H1 (cell line): ENCODE results near the gene C6orf136. TPM values are rescaled to one million over a fixed set of nuclear protein-coding genes. Genes with fewer than 3 reads are reported as not detected.

Source experiments
- ASH2L ChIP-seq: fragments of 200-600, 300-600 bp; sonication (generic); IDR thresholded peaks from one replicate; pipeline ENCODE4 v1.7.1; 2017; ENCODE audit warnings: low read length
- CHD2 ChIP-seq: IDR thresholded peaks from 2 replicates; pipeline ENCODE4 v1.6.1; 2012; ENCODE audit warnings: low read length, improper control_type of control experiment
- CREB1 ChIP-seq: IDR thresholded peaks from 2 replicates; pipeline ENCODE4 v1.6.1; 2012; ENCODE audit warnings: inconsistent platforms
- FOSL1 ChIP-seq: IDR thresholded peaks from 2 replicates; pipeline ENCODE4 v1.6.1; 2011; ENCODE audit warnings: mild to moderate bottlenecking, low read depth, low read length, moderate library complexity; ENCODE audit not compliant: insufficient read depth
- GABPA ChIP-seq: IDR thresholded peaks from 2 replicates; pipeline ENCODE4 v1.6.1; 2011; ENCODE audit warnings: mild to moderate bottlenecking, low read length, moderate library complexity, borderline replicate concordance; ENCODE audit not compliant: insufficient read depth
- GTF2F1 ChIP-seq: IDR thresholded peaks from 2 replicates; pipeline ENCODE4 v1.6.1; 2012; ENCODE audit warnings: low read depth, low read length, improper control_type of control experiment, borderline replicate concordance
- MAFK ChIP-seq: IDR thresholded peaks from 2 replicates; pipeline ENCODE4 v1.6.1; 2012; ENCODE audit warnings: low read depth, mild to moderate bottlenecking, improper control_type of control experiment, low read length
- POLR2A ChIP-seq, 2 experiments: IDR thresholded peaks; 1 replicate in 1 of 2; 2 replicates in 1 of 2; pipeline ENCODE4 v1.6.1; 2011; ENCODE audit warnings: low read depth in 2 of 2, low read length in 2 of 2, mild to moderate bottlenecking in 2 of 2; ENCODE audit errors: control extremely low read depth in 1 of 2
- RAD21 ChIP-seq, 2 experiments: IDR thresholded peaks in 1 of 2; conservative IDR thresholded peaks in 1 of 2; 2 replicates each; pipeline ENCODE4 v1.6.1; 2011; ENCODE audit warnings: low read depth in 2 of 2, low read length in 2 of 2, improper control_type of control experiment in 1 of 2, inconsistent platforms in 1 of 2, mild to moderate bottlenecking in 1 of 2, moderate library complexity in 1 of 2
- SIN3A ChIP-seq, 2 experiments: IDR thresholded peaks in 1 of 2; conservative IDR thresholded peaks in 1 of 2; 2 replicates each; pipeline ENCODE4 v1.6.1; 2011 to 2012; ENCODE audit warnings: low read length in 2 of 2, improper control_type of control experiment in 1 of 2, low read depth in 1 of 2, mild to moderate bottlenecking in 1 of 2
- SIX5 ChIP-seq: IDR thresholded peaks from 2 replicates; pipeline ENCODE4 v1.6.1; 2011; ENCODE audit warnings: mild to moderate bottlenecking, low read depth, low read length
- SRF ChIP-seq: IDR thresholded peaks from 2 replicates; pipeline ENCODE4 v1.6.1; 2011; ENCODE audit warnings: mild to moderate bottlenecking, low read depth, low read length, moderate library complexity
- SUZ12 ChIP-seq: fragments of 200-600 bp; sonication (generic); IDR thresholded peaks from 2 replicates; pipeline ENCODE4 v1.6.1; 2012; ENCODE audit warnings: mild to moderate bottlenecking, inconsistent platforms, low read length, moderate library complexity, mixed read lengths
- TBP ChIP-seq: IDR thresholded peaks from 2 replicates; pipeline ENCODE4 v1.6.1; 2011; ENCODE audit warnings: low read depth, low read length, improper control_type of control experiment
- TEAD4 ChIP-seq: IDR thresholded peaks from 2 replicates; pipeline ENCODE4 v1.6.1; 2012; ENCODE audit warnings: low read depth, low read length, inconsistent platforms, mixed read lengths
- polyA plus RNA-seq, 7 experiments: library from polyadenylated mRNA; depleted of rRNA in 3 of 7; stranded (reverse) in 5 of 7; unstranded in 2 of 7; fragments of >200 nt in 5 of 7; fragments of 200-250 nt in 2 of 7; gene quantifications; 1 replicate in 5 of 7; 2 replicates in 1 of 7; 4 replicates in 1 of 7; pipeline versions ENCODE4 v1.2.1 to v1.2.3, GENCODE V29; 2011 to 2013; ENCODE audit warnings: missing spikeins in 2 of 7, mixed read lengths in 2 of 7
- total RNA-seq: library from RNA; stranded (reverse); fragmentation: NEBNext Ultra II Directional; extraction: Animal tissue kit (Norgen Biotek cat#: 25700); gene quantifications from 2 replicates; pipeline ENCODE4 v1.2.1, GENCODE V29; 2021
- TF ChIP-seq, protein P1 (sequence below): IDR thresholded peaks from 2 replicates; pipeline ENCODE4 v1.6.1; 2012; ENCODE audit warnings: inconsistent platforms
- TF ChIP-seq, protein P2 (sequence below): IDR thresholded peaks from 2 replicates; pipeline ENCODE4 v1.6.1; 2011; ENCODE audit warnings: low read length, improper control_type of control experiment
- TF ChIP-seq, protein P3 (sequence below), 3 experiments: IDR thresholded peaks; 1 replicate in 2 of 3; 2 replicates in 1 of 3; pipeline versions ENCODE4 v1.5.1 to v1.6.1; 2011; ENCODE audit warnings: low read length in 3 of 3, mild to moderate bottlenecking in 3 of 3, inconsistent platforms in 2 of 3, low read depth in 1 of 3, moderate library complexity in 1 of 3; ENCODE audit not compliant: insufficient read depth in 1 of 3; ENCODE audit errors: control extremely low read depth in 1 of 3
- TF ChIP-seq, protein P4 (sequence below): IDR thresholded peaks from 2 replicates; pipeline ENCODE4 v1.6.1; 2011; ENCODE audit warnings: low read depth, mild to moderate bottlenecking, low read length; ENCODE audit not compliant: insufficient read depth

Gene C6orf136
- total and polyA plus RNA-seq, 2 of the 8 experiments (the other 6 are each of a cell fraction or from before 2014, with no cell fraction given), result 20.8 to 23.1 TPM

DNA sequence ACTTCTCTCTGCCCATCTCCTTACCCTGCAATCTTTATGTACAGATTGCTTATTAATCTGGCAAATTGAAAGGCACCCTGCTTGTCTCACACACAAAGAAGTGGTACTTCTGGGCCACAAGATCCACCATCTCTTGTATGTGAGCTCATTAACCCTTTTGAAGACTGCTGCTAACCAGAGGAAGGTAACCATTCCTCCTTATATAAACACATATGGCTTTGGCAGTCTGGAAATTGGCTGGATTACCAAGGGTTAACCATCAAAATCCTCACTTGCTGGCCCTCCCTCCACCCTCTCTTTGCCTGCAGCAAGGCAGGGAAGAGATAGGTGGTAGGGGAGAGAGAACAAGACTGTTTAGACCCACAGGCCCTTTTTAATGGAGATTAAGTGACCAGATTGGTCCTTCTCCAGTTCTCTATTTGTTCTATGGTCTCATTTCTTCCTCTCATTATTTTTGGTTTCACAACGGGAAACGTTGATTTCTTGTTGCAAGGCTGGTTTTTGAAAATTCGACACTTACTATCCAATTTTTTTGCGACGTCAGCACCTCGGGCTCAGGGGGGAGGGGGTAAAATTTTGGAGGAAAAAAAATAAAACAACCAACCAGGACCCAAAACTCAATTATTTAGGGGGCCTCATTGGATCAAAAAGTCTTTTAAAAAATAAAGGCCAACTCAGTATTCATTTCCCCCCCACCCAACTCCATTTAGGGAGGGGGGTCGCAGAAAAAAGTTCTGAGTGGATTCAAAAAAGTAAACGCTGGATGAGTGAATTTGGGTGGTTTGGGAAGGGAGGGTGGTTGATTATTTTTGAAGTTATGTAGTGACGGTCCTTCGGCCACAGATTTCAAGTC lies 30.7 kb upstream of the C6orf136 start (continued):
- TF ChIP-seq POLR2A (IDR thresholded peaks at IDR 0.05; ENCODE audit: control extremely low read depth in 1 of 2, low read depth in 2 of 2, low read length in 2 of 2) (peak; percentile 2 to 85; a peak in 2 of 3 replicates), SUZ12 (no peak), MAFK (peak; percentile 70), FOSL1 (no peak), ASH2L (no peak), TBP (peak; percentile 43; the same call in 1 of the 2 replicates), CHD2 (no peak), GTF2F1 (no peak), GABPA (no peak), CREB1 (no peak), RAD21 (IDR thresholded peaks at IDR 0.05 in 1 of 2, conservative IDR thresholded peaks at IDR 0.05 in 1 of 2; ENCODE audit: low read depth in 2 of 2, low read length in 2 of 2) (no peak), SIN3A (conservative IDR thresholded peaks at IDR 0.05 in 1 of 2, IDR thresholded peaks at IDR 0.05 in 1 of 2; ENCODE audit: low read depth in 1 of 2, low read length in 2 of 2) (0 out of 4 replicates have a peak, but pooled peaks of 1 of the 2 experiments have one; percentile 68), SRF (no peak), TEAD4 (no peak), SIX5 (no peak)
- TF ChIP-seq, protein P1, sequence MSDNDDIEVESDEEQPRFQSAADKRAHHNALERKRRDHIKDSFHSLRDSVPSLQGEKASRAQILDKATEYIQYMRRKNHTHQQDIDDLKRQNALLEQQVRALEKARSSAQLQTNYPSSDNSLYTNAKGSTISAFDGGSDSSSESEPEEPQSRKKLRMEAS, result no peak
- TF ChIP-seq, protein P2, sequence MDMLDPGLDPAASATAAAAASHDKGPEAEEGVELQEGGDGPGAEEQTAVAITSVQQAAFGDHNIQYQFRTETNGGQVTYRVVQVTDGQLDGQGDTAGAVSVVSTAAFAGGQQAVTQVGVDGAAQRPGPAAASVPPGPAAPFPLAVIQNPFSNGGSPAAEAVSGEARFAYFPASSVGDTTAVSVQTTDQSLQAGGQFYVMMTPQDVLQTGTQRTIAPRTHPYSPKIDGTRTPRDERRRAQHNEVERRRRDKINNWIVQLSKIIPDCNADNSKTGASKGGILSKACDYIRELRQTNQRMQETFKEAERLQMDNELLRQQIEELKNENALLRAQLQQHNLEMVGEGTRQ, result peak; percentile 21; the same call in 1 of the 2 replicates
- TF ChIP-seq, protein P3, sequence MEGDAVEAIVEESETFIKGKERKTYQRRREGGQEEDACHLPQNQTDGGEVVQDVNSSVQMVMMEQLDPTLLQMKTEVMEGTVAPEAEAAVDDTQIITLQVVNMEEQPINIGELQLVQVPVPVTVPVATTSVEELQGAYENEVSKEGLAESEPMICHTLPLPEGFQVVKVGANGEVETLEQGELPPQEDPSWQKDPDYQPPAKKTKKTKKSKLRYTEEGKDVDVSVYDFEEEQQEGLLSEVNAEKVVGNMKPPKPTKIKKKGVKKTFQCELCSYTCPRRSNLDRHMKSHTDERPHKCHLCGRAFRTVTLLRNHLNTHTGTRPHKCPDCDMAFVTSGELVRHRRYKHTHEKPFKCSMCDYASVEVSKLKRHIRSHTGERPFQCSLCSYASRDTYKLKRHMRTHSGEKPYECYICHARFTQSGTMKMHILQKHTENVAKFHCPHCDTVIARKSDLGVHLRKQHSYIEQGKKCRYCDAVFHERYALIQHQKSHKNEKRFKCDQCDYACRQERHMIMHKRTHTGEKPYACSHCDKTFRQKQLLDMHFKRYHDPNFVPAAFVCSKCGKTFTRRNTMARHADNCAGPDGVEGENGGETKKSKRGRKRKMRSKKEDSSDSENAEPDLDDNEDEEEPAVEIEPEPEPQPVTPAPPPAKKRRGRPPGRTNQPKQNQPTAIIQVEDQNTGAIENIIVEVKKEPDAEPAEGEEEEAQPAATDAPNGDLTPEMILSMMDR (IDR thresholded peaks at IDR 0.05; ENCODE audit: control extremely low read depth in 1 of 3, insufficient read depth in 1 of 3, low read depth in 1 of 3, low read length in 3 of 3), result no peak
- TF ChIP-seq, protein P4, sequence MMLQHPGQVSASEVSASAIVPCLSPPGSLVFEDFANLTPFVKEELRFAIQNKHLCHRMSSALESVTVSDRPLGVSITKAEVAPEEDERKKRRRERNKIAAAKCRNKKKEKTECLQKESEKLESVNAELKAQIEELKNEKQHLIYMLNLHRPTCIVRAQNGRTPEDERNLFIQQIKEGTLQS, result no peak
